H1 (cell line): ENCODE measurements around the gene DDIAS. TPM values are rescaled to one million over a fixed set of nuclear protein-coding genes. Genes with fewer than 3 reads are reported as not detected.

ENCODE experiments used
- CTCF ChIA-PET: fragments of 300-600 bp; sonication (Branson Sonifier 250); formaldehyde crosslinking; loops from one replicate; lab custom pipeline; 2021; ENCODE audit not compliant: partially characterized antibody; lab: Charles Lee
- POLR2A ChIA-PET: fragments of 300-600 bp; sonication (Branson Sonifier 250); formaldehyde crosslinking; loops from one replicate; lab custom pipeline; 2021; ENCODE audit warnings: inconsistent platforms; ENCODE audit not compliant: partially characterized antibody; lab: Charles Lee
- DNase-seq, 2 experiments: peaks; one replicate each; pipeline versions ENCODE4 v3.0.0 to v3.0.0-alpha.2; 2010 to 2022; ENCODE audit warnings: low spot score in 2 of 2, low read depth in 1 of 2, mixed read lengths in 1 of 2
- FAIRE-seq: peaks from 2 replicates; lab custom pipeline; 2011; peaks lifted over from hg19 to GRCh38; lab: Jason Lieb, UNC
- H2AFZ ChIP-seq: 2 replicates; pipeline ENCODE4 v1.8.1; 2012; ENCODE audit warnings: low read length, inconsistent platforms
- H2AK5ac ChIP-seq: 2 replicates; pipeline ENCODE4 v1.6.1; 2013; ENCODE audit warnings: low read depth, low read length
- H2BK120ac ChIP-seq: replicated peaks from 2 replicates; pipeline ENCODE3; 2013; ENCODE audit warnings: low read depth, low read length, inconsistent platforms
- H2BK12ac ChIP-seq: 2 replicates; pipeline ENCODE4 v1.6.1; 2013; ENCODE audit warnings: low read depth, low read length
- H2BK15ac ChIP-seq: 2 replicates; pipeline ENCODE4 v1.6.1; 2013; ENCODE audit warnings: low read length
- H2BK20ac ChIP-seq: 2 replicates; pipeline ENCODE4 v1.6.1; 2013; ENCODE audit warnings: low read length
- H2BK5ac ChIP-seq: 2 replicates; pipeline ENCODE4 v1.6.1; 2013; ENCODE audit warnings: low read depth, low read length
- H3K14ac ChIP-seq: 2 replicates; pipeline ENCODE4 v1.6.1; 2013; ENCODE audit warnings: inconsistent platforms; ENCODE audit not compliant: insufficient read length
- H3K18ac ChIP-seq: 2 replicates; pipeline ENCODE4 v1.6.1; 2013; ENCODE audit warnings: low read length; ENCODE audit errors: extremely low read depth
- H3K23ac ChIP-seq: 2 replicates; pipeline ENCODE4 v1.6.1; 2013; ENCODE audit warnings: inconsistent platforms; ENCODE audit not compliant: insufficient read length
- H3K23me2 ChIP-seq: 2 replicates; pipeline ENCODE4 v1.6.1; 2013; ENCODE audit warnings: low read depth, low read length
- H3K27ac ChIP-seq: 2 replicates; pipeline ENCODE4 v1.6.1; 2011; ENCODE audit warnings: low read depth, low read length, inconsistent platforms
- H3K27me3 ChIP-seq, 4 experiments: replicated peaks in 1 of 4; 1 replicate in 1 of 4; 2 replicates in 3 of 4; pipeline versions ENCODE4 v1.6.1 to v1.8.1; 2011 to 2013; ENCODE audit warnings: low read length in 3 of 4, mild to moderate bottlenecking in 3 of 4, inconsistent platforms in 2 of 4, mixed read lengths in 2 of 4, moderate library complexity in 1 of 4; ENCODE audit not compliant: control insufficient read depth in 3 of 4, insufficient read depth in 3 of 4; ENCODE audit errors: extremely low read depth in 1 of 4
- H3K36me3 ChIP-seq, 4 experiments: 2 replicates each; pipeline versions ENCODE4 v1.6.1 to v1.8.1; 2011 to 2013; ENCODE audit warnings: mild to moderate bottlenecking in 4 of 4, low read length in 3 of 4, moderate library complexity in 2 of 4, control low read depth in 1 of 4, inconsistent platforms in 1 of 4; ENCODE audit not compliant: insufficient read depth in 4 of 4, control insufficient read depth in 2 of 4
- H3K4ac ChIP-seq: replicated peaks from 2 replicates; pipeline ENCODE3; 2013; ENCODE audit warnings: low read length, low read depth, mixed read lengths, inconsistent platforms; ENCODE audit not compliant: insufficient read length
- H3K4me1 ChIP-seq, 4 experiments: replicated peaks in 1 of 4; 1 replicate in 1 of 4; 2 replicates in 3 of 4; pipeline versions ENCODE4 v1.6.1 to v1.8.1; 2011 to 2013; ENCODE audit warnings: low read length in 3 of 4, inconsistent platforms in 2 of 4, mixed read lengths in 1 of 4; ENCODE audit not compliant: insufficient read depth in 4 of 4, control insufficient read depth in 3 of 4
- H3K4me2 ChIP-seq, 2 experiments: 2 replicates each; pipeline versions ENCODE4 v1.6.1 to v1.8.1; 2011 to 2013; ENCODE audit warnings: low read depth in 2 of 2, low read length in 2 of 2, control low read depth in 1 of 2, inconsistent platforms in 1 of 2, mild to moderate bottlenecking in 1 of 2; ENCODE audit not compliant: insufficient read depth in 1 of 2
- H3K4me3 ChIP-seq, 4 experiments: fragments of 200-600, 300-600 bp in 1 of 4; sonication (generic), shearing (Covaris generic), sonication (Bioruptor Twin) in 1 of 4; 2 replicates each; pipeline versions ENCODE4 v1.5.1 to v1.8.1; 2011 to 2016; ENCODE audit warnings: low read length in 4 of 4, low read depth in 3 of 4, control low read depth in 2 of 4, inconsistent platforms in 2 of 4, mild to moderate bottlenecking in 2 of 4, mixed read lengths in 1 of 4, moderate library complexity in 1 of 4; ENCODE audit not compliant: insufficient read depth in 2 of 4; ENCODE audit errors: extremely low read depth in 1 of 4
- H3K56ac ChIP-seq: replicated peaks from 2 replicates; pipeline ENCODE3; 2013; ENCODE audit warnings: low read depth, mild to moderate bottlenecking, mixed read lengths, low read length, inconsistent platforms; ENCODE audit not compliant: insufficient read length
- H3K79me1 ChIP-seq: 2 replicates; pipeline ENCODE4 v1.6.1; 2013; ENCODE audit warnings: low read depth, low read length, control low read depth
- H3K79me2 ChIP-seq, 2 experiments: 2 replicates each; pipeline versions ENCODE4 v1.6.1 to v1.8.1; 2012 to 2013; ENCODE audit warnings: low read length in 2 of 2, mild to moderate bottlenecking in 2 of 2, inconsistent platforms in 1 of 2; ENCODE audit not compliant: insufficient read depth in 2 of 2, control insufficient read depth in 1 of 2
- H3K9ac ChIP-seq, 4 experiments: replicated peaks in 1 of 4; 1 replicate in 1 of 4; 2 replicates in 3 of 4; pipeline versions ENCODE4 v1.6.1 to v1.8.1; 2011 to 2013; ENCODE audit warnings: low read depth in 3 of 4, low read length in 3 of 4, control low read depth in 2 of 4, mild to moderate bottlenecking in 2 of 4, moderate library complexity in 2 of 4, inconsistent platforms in 1 of 4; ENCODE audit errors: extremely low read depth in 1 of 4
- H3K9me3 ChIP-seq, 2 experiments: 2 replicates each; pipeline versions ENCODE4 v1.6.1 to v1.8.1; 2012 to 2013; ENCODE audit warnings: mild to moderate bottlenecking in 2 of 2, moderate library complexity in 2 of 2, control low read depth in 1 of 2, inconsistent platforms in 1 of 2, low read depth in 1 of 2, low read length in 1 of 2, mixed read lengths in 1 of 2; ENCODE audit not compliant: insufficient read depth in 2 of 2
- H4K20me1 ChIP-seq, 2 experiments: replicated peaks in 1 of 2; 2 replicates each; pipeline versions ENCODE3 to v1.8.1; 2011 to 2013; ENCODE audit warnings: inconsistent platforms in 2 of 2, low read length in 2 of 2, mild to moderate bottlenecking in 1 of 2; ENCODE audit not compliant: insufficient read depth in 2 of 2, control insufficient read depth in 1 of 2
- H4K5ac ChIP-seq: 2 replicates; pipeline ENCODE4 v1.6.1; 2013; ENCODE audit warnings: low read length, low read depth, mixed read lengths, inconsistent platforms; ENCODE audit not compliant: insufficient read length
- H4K8ac ChIP-seq: 2 replicates; pipeline ENCODE4 v1.8.0; 2013; ENCODE audit warnings: mild to moderate bottlenecking, moderate library complexity, low read length, inconsistent platforms; ENCODE audit not compliant: insufficient read depth; ENCODE audit errors: extremely low read depth
- H4K91ac ChIP-seq: replicated peaks from 2 replicates; pipeline ENCODE3; 2013; ENCODE audit warnings: low read length, mixed read lengths, inconsistent platforms; ENCODE audit not compliant: insufficient read length
- ATF3 ChIP-seq: IDR thresholded peaks from 2 replicates; pipeline ENCODE4 v1.6.1; 2011; ENCODE audit warnings: low read depth, mild to moderate bottlenecking, low read length; ENCODE audit not compliant: insufficient read depth
- BACH1 ChIP-seq: IDR thresholded peaks from 2 replicates; pipeline ENCODE4 v1.6.1; 2012; ENCODE audit warnings: low read length, improper control_type of control experiment
- CHD2 ChIP-seq: IDR thresholded peaks from 2 replicates; pipeline ENCODE4 v1.6.1; 2012; ENCODE audit warnings: low read length, improper control_type of control experiment
- GABPA ChIP-seq: IDR thresholded peaks from 2 replicates; pipeline ENCODE4 v1.6.1; 2011; ENCODE audit warnings: mild to moderate bottlenecking, low read length, moderate library complexity, borderline replicate concordance; ENCODE audit not compliant: insufficient read depth
- GTF2F1 ChIP-seq: IDR thresholded peaks from 2 replicates; pipeline ENCODE4 v1.6.1; 2012; ENCODE audit warnings: low read depth, low read length, improper control_type of control experiment, borderline replicate concordance
- NANOG ChIP-seq: IDR thresholded peaks from 2 replicates; pipeline ENCODE4 v1.6.1; 2011; ENCODE audit warnings: low read length, low read depth, mild to moderate bottlenecking, inconsistent platforms; ENCODE audit not compliant: insufficient read depth, poor library complexity, severe bottlenecking
- PHF8 ChIP-seq: fragments of 200-600 bp; sonication (generic); conservative IDR thresholded peaks from 2 replicates; pipeline ENCODE4 v1.7.1; 2012; ENCODE audit warnings: low read depth, mild to moderate bottlenecking, inconsistent platforms, low read length, moderate library complexity
- RFX5 ChIP-seq: IDR thresholded peaks from 2 replicates; pipeline ENCODE4 v1.6.1; 2011; ENCODE audit warnings: low read depth, low read length, improper control_type of control experiment, borderline replicate concordance
- RNF2 ChIP-seq: fragments of 200-900, 300-1000 bp; sonication (generic); IDR thresholded peaks from 2 replicates; pipeline ENCODE4 v1.7.1; 2016; ENCODE audit warnings: borderline replicate concordance, low read depth, mild to moderate bottlenecking, antibody characterized with exemption, low read length; ENCODE audit not compliant: poor library complexity, severe bottlenecking; ENCODE audit errors: missing control alignments
- SP4 ChIP-seq: IDR thresholded peaks from 2 replicates; pipeline ENCODE4 v1.6.1; 2012; ENCODE audit warnings: low read length, inconsistent platforms
- TCF12 ChIP-seq: IDR thresholded peaks from 2 replicates; pipeline ENCODE4 v1.6.1; 2011; ENCODE audit warnings: low read depth, mild to moderate bottlenecking, low read length
- USF2 ChIP-seq: IDR thresholded peaks from 2 replicates; pipeline ENCODE4 v1.6.1; 2011; ENCODE audit warnings: low read length, improper control_type of control experiment
- polyA plus RNA-seq, 7 experiments: library from polyadenylated mRNA; depleted of rRNA in 3 of 7; stranded (reverse) in 5 of 7; unstranded in 2 of 7; fragments of >200 nt in 5 of 7; fragments of 200-250 nt in 2 of 7; gene quantifications; 1 replicate in 5 of 7; 2 replicates in 1 of 7; 4 replicates in 1 of 7; pipeline versions ENCODE4 v1.2.1 to v1.2.3, GENCODE V29; 2011 to 2013; ENCODE audit warnings: missing spikeins in 2 of 7, mixed read lengths in 2 of 7
- total RNA-seq: library from RNA; stranded (reverse); fragmentation: NEBNext Ultra II Directional; extraction: Animal tissue kit (Norgen Biotek cat#: 25700); gene quantifications from 2 replicates; pipeline ENCODE4 v1.2.1, GENCODE V29; 2021

DDIAS gene
- total and polyA plus RNA-seq, 2 of the 8 experiments (the other 6 are each of a cell fraction or from before 2014, with no cell fraction given) = 11.6 to 25.7 TPM

GRCh38 chr11:82854242-82854641 lies 47.3 kb upstream of the DDIAS start:
- Histone ChIP-seq H3K79me1 (no peaks in the 10 kb centered on the region), H3K23ac (no peak overlapping the region), H4K8ac (no peak overlapping the region), H3K36me3 (peaks cover 0 to 4% (median 0%) of the 10 kb centered on the region in 4 experiments; a peak in 1 of 8 replicates), H3K23me2 (no peaks in the 10 kb centered on the region), H3K4me3 (no peak overlapping the region), H4K20me1 (no peaks in the 10 kb centered on the region), H3K14ac (no peak overlapping the region), H2AK5ac (no peak overlapping the region), H3K18ac (no peak overlapping the region), H3K4ac (no peak overlapping the region), H3K9me3 (no peaks in the 10 kb centered on the region), H2BK20ac (no peak overlapping the region), H3K27ac (no peak overlapping the region), H2BK120ac (no peak overlapping the region), H3K27me3 (no peaks in the 10 kb centered on the region), H2BK12ac (no peak overlapping the region), H3K79me2 (no peaks in the 10 kb centered on the region), H2BK5ac (no peak overlapping the region), H2BK15ac (no peak overlapping the region), H3K56ac (no peak overlapping the region), H3K9ac (no peak overlapping the region), H3K4me2 (no peak overlapping the region), H3K4me1 (no peaks in the 10 kb centered on the region), H2AFZ (no peak overlapping the region), H4K91ac (no peak overlapping the region), H4K5ac (no peak overlapping the region)
- FAIRE-seq (no peak), DNase-seq (no peak)
- ChIA-PET POLR2A (no interaction called here), CTCF (no interaction called here)
- no peak for TF ChIP-seq RFX5
- TF ChIP-seq RNF2 = no peak
- TF ChIP-seq NANOG = no peak
- TF ChIP-seq PHF8 = no peak
- TF ChIP-seq GTF2F1 = no peak
- TF ChIP-seq BACH1 = no peak
- no peak for TF ChIP-seq USF2
- TF ChIP-seq TCF12 = no peak
- no peak for TF ChIP-seq SP4
- TF ChIP-seq CHD2 = no peak
- no peak for TF ChIP-seq ATF3
- no peak for TF ChIP-seq GABPA
- TF ChIP-seq, all 59 proteins: peak for 0
